Natural killer cell (primary cell): ENCODE data around the gene CCDC50. TPM values are rescaled to one million over a fixed set of nuclear protein-coding genes. Genes with fewer than 3 reads are reported as not detected.
A peak's percentile ranks its signal among the peaks of the same experiment; 100 is the strongest.

Experiments
- ATAC-seq, 3 donors: fragments of 150-1000 bp in 2 of 3; fragments of 200-7000 bp in 1 of 3; cut with Tn5 transposase; 1 replicate in 1 of 3; 2 replicates in 2 of 3; pipeline ENCODE4 v1.10.0; 2021; ENCODE audit warnings: mild to moderate bottlenecking in 2 of 3, moderate library complexity in 2 of 3
- DNase-seq, 2 donors: peaks; one replicate each; pipeline versions ENCODE4 v3.0.0 to v3.0.0-alpha.2; 2013 to 2021; ENCODE audit warnings: mixed read lengths in 1 of 2
- H3K27ac ChIP-seq: one replicate; pipeline ENCODE4 v1.5.1; 2013; ENCODE audit warnings: mild to moderate bottlenecking, low read length
- H3K27me3 ChIP-seq: one replicate; pipeline ENCODE4 v1.6.1; 2013; ENCODE audit warnings: low read length; ENCODE audit not compliant: control insufficient read depth, insufficient read depth
- H3K36me3 ChIP-seq: one replicate; pipeline ENCODE4 v1.6.1; 2013; ENCODE audit warnings: low read length; ENCODE audit not compliant: control insufficient read depth, insufficient read depth
- H3K4me1 ChIP-seq: one replicate; pipeline ENCODE4 v1.6.1; 2013; ENCODE audit warnings: low read length; ENCODE audit not compliant: control insufficient read depth, insufficient read depth
- H3K4me3 ChIP-seq: one replicate; pipeline ENCODE4 v1.5.1; 2013; ENCODE audit warnings: low read length
- H3K9me3 ChIP-seq: one replicate; pipeline ENCODE4 v1.6.1; 2013; ENCODE audit warnings: low read length; ENCODE audit not compliant: control insufficient read depth, insufficient read depth
- H3K27ac Mint-ChIP-seq, 2 donors: one replicate each; pipeline ENCODE4 v1.8.0; 2022; ENCODE audit warnings: mild to moderate bottlenecking in 2 of 2, mixed read lengths in 2 of 2, moderate library complexity in 1 of 2
- H3K27me3 Mint-ChIP-seq, 2 donors: one replicate each; pipeline ENCODE4 v1.8.0; 2022; ENCODE audit warnings: low read depth in 2 of 2, mixed read lengths in 2 of 2
- H3K36me3 Mint-ChIP-seq: one replicate; pipeline ENCODE4 v1.8.0; 2022; ENCODE audit warnings: mixed read lengths
- H3K4me1 Mint-ChIP-seq, 2 donors: one replicate each; pipeline ENCODE4 v1.8.0; 2022; ENCODE audit warnings: mixed read lengths in 2 of 2
- H3K4me3 Mint-ChIP-seq: one replicate; pipeline ENCODE4 v1.8.0; 2022; ENCODE audit warnings: mild to moderate bottlenecking, moderate library complexity, mixed read lengths
- H3K9me3 Mint-ChIP-seq, 2 donors: one replicate each; pipeline ENCODE4 v1.8.0; 2022; ENCODE audit warnings: mixed read lengths in 2 of 2
- CTCF ChIP-seq: fragments of 200-600 bp; IDR thresholded peaks from one replicate; pipeline ENCODE4 v1.8.0; 2022; ENCODE audit warnings: antibody characterized with exemption
- WGBS: methylation state at CpG from one replicate; pipeline ENCODE4 v1.1.7; 2013; ENCODE audit warnings: missing lambda C conversion rate; ENCODE audit not compliant: insufficient coverage; 5-methylcytosine and 5-hydroxymethylcytosine counted together
- intact Hi-C: fragments of 100-400 bp; cut with micrococcal nuclease; formaldehyde crosslinking; loops from one replicate; pipeline ENCODE4 v1.14.2; 2022
- total RNA-seq, 4 donors: library from RNA; stranded (reverse); fragments of 120-200 nt in 1 of 4; gene quantifications; one replicate each; pipeline versions ENCODE4 v1.2.3 to v1.2.4, GENCODE V29; 2013 to 2022

Gene CCDC50
- total RNA-seq, result 10 to 100 TPM; 19.9 to 27.3 (median 22.6) TPM
- total RNA-seq (2013), result 58.2 TPM

DNA sequence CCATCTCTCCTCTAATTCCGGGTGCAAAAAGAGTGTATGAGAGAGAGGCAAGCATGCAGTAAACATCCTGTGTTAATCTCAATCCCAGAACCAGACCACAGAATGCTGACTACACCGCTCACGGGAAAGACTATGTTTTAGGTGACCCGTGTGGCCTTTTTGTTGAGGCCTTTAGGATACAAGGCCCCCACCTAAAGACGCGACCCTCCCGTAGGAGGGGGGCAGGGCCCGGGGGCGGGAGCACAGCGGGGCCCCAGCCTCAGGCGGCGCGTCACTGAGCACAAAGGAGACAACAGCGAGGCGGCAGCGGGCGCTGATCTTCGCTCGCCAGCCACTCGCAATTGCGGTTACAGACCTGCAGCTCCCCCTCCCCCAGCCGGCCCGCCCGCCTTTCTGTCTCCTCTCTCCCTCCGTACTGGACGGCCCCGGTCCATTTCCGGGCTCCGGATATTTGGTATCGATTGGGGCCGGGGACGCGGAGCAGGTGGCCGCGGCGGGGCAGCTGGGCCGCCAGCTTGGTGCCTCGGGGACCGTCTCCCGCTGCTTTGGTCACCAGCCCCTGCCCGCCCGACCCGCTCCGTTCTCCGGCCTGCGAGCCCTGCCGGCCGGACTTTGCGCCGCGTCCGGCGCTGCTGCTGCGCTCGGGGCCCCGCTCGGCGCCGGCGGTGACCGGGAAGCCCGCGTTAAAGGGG is at the start of gene CCDC50:
Gene CCDC50, plus strand, starts transcription at position 433 of the 692 bp plus-strand sequence. CDS start 281 bp downstream, outside the sequence.
- peaks cover 33 to 38% of the 10 kb centered on the region in 2 donors for H3K4me1 Mint-ChIP-seq
- TF ChIP-seq CTCF, result no peak
- H3K4me3 ChIP-seq, result peak within 1 kb of the TSS; percentile 84
- H3K27me3 Mint-ChIP-seq, result no peaks in the 10 kb centered on the region
- peak within 1 kb of the TSS; percentile 83 for H3K4me3 Mint-ChIP-seq
- peaks cover 22% of the 10 kb centered on the region for H3K4me1 ChIP-seq
- under 1% methylated on average over 62 of the region's 63 CpGs for WGBS
- H3K27ac Mint-ChIP-seq, result peak within 1 kb of the TSS; percentile 81 to 90
- DNase-seq, result peak; percentile 57 to 67
- H3K36me3 Mint-ChIP-seq, result no peaks in the 10 kb centered on the region
- no peaks in the 10 kb centered on the region for H3K9me3 ChIP-seq
- H3K27ac ChIP-seq, result peak within 1 kb of the TSS; percentile 62
- no peaks in the 10 kb centered on the region for H3K9me3 Mint-ChIP-seq
- H3K36me3 ChIP-seq, result no peaks in the 10 kb centered on the region
- intact Hi-C loops, result no loop called here
- no peaks in the 10 kb centered on the region for H3K27me3 ChIP-seq
- ATAC-seq, result peak; percentile 60 to 79 (median 70)

DNA sequence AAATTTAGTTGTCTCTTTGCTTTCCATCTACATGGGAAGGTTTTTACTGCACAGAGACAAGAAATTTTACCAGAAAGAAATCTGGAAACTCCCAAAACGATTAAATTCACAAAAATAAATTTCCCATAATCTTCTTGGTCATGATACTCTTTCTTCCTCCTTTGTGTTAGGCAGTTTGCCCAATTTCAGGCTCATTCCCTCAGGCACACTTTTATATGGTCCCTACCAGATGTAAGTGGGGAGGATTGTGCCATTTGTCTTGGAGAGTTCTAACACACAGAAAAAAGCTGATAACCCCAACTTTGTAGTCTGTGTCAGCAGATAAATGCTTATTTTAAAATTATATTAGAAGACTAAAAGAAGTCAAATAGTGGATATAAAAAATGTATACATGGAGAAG is 49.1 kb upstream of the CCDC50 start:
- WGBS, result 60% methylated on average over 1 of the region's 1 CpG
- intact Hi-C loops, result no loop called here
- Mint-ChIP-seq H3K9me3 (no peaks in the 10 kb centered on the region), H3K27me3 (peaks cover 3 to 6% of the 10 kb centered on the region in 2 donors), H3K4me3 (no peak overlapping the region), H3K4me1 (no peaks in the 10 kb centered on the region), H3K27ac (no peak overlapping the region), H3K36me3 (no peaks in the 10 kb centered on the region)
- Histone ChIP-seq H3K9me3 (no peaks in the 10 kb centered on the region), H3K36me3 (no peaks in the 10 kb centered on the region), H3K4me3 (no peak overlapping the region), H3K27ac (no peak overlapping the region), H3K4me1 (no peaks in the 10 kb centered on the region), H3K27me3 (peaks cover 2% of the 10 kb centered on the region)
- DNase-seq (no peak), ATAC-seq (no peak)
- no peak for TF ChIP-seq CTCF

- Mint-ChIP-seq H3K27me3 (peaks cover 3 to 6% of the 10 kb centered on the region in 2 donors), H3K4me1 (no peaks in the 10 kb centered on the region), H3K9me3 (no peaks in the 10 kb centered on the region), H3K36me3 (no peaks in the 10 kb centered on the region), H3K4me3 (no peak overlapping the region), H3K27ac (no peak overlapping the region)
- ATAC-seq (no peak), DNase-seq (no peak)
- no peak overlapping the region for H3K27ac ChIP-seq
- no peaks in the 10 kb centered on the region for H3K9me3 ChIP-seq
- H3K4me3 ChIP-seq, result no peak overlapping the region
- H3K4me1 ChIP-seq, result no peaks in the 10 kb centered on the region
- TF ChIP-seq CTCF, result no peak
- H3K27me3 ChIP-seq, result peaks cover 2% of the 10 kb centered on the region
- H3K36me3 ChIP-seq, result no peaks in the 10 kb centered on the region
- intact Hi-C loops, result no loop called here
Observed at GRCh38 chr3:191280882-191281281, 48.3 kb upstream of the CCDC50 start.
